HG02840 (cell line): Measurements from ENCODE around the gene CST3.
"Not testable (repeated sequence)": the region's sequence is repeated elsewhere in the genome, so short reads cannot be mapped to it uniquely, and the experiment has no call there.

Source experiments
- ATAC-seq: cut with Tn5 transposase; IDR thresholded peaks from one replicate; pipeline ENCODE4 v1.9.1; 2021; ENCODE audit warnings: mild to moderate bottlenecking, moderate library complexity, moderate number of reproducible peaks; ENCODE audit not compliant: unreplicated experiment, low FRiP score

The CST3 gene

DNA sequence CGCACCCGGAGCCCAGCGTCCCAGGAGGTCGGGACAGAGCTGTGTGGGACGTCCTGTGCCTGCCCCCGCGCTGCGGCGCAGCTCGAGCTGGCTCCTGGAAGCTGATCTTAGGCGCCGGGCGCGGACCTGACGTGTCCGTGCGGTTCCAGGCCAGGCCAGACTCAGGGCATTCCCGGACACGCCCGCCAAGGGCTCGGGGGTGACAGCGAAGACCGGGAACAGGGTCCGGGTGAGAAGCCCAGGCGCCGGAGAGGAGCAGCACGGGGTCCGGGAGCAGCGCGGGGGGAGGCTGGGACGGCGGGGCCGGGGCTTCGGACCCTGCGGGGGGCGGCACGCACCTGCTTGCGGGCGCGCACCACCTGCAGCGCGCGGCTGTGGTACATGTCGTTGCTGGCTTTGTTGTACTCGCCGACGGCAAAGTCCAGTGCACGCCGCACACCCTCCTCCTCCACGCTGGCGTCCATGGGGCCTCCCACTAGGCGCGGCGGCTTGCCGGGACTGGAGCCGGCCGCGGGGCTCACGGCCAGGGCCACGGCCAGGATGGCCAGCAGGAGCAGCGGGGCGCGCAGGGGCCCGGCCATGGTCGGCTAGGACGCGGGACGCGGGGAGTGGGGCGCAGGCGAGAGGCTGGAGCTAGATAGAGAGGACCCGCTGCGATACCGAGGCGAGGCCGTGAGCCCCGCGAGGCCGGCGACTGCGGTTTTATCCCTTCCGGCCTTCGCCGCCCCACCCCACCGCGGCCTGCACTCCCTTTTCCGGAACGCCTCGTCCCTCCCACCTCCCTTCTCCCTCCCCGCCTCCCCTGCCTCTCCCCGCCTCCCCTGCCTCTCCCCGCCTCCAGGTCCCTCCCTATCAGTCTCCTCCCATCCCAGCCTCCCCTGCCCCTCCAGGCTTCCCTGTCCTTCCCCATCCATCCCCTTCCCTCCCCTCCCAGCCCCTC, at the start of gene CST3:
CST3 (minus strand) TSS at position 674 of the 940 bp plus-strand sequence; CDS start at position 581, 93 bp downstream.
- ATAC-seq: no peak

GRCh38 chr20:23686046-23686750, 48.4 kb upstream of the CST3 start:
- ATAC-seq: no peak

DNA sequence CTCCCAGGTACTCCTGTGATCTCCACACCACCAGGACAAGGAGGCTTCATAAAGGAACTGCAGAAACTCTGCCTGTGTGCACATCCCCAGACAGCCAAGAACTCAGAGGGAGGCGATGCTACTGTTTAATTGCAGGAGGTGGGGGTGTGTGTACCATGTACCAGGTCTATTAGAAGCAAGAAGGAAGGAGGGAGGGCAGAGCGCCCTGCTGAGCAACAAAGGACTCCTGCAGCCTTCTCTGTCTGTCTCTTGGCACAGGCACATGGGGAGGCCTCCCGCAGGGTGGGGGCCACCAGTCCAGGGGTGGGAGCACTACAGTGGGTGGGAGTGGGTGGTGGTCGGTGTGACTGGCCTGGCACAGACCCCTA, 47.8 kb upstream of the CST3 start:
- ATAC-seq: not testable (repeated sequence)

DNA sequence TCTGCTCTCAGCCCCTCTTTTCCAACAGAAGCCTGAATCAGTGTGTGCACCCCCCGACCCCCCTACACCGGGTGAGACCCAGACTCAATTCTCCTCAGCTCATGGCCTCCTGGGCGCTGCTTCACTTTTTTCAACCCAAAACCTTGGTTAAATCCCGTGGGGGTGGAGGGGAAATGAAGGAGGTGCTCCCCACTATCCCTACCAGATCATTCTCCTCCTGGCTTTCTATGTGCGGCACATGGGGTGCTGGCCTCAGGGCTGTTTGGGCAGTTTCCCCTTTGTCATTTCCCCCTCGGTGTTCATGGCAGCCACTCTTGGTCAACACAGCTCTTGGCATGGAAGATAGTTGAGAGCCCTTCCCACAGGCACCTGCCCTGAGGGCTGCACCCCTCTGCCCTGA, 46.5 kb upstream of the CST3 start:
- ATAC-seq: no peak

DNA sequence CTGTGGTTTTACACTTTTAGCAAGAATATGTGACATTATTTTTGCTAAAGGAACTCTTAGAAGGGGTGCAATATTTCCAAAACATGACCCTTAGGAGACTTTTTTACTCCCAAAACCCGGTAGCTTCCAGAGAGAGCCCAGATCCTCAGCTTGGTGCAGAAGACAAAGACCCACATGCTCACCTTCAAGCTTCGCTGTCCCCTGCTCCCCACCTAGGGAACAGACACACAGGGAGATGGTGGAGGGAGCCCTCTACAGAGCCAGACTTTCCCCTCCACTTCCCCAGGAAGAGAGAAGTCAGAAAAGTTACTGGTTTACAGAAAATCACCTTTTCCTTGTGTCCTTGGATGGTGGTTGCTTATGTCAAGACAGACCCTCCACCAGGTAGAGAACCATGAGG, 46.1 kb upstream of the CST3 start:
- ATAC-seq: no peak

DNA sequence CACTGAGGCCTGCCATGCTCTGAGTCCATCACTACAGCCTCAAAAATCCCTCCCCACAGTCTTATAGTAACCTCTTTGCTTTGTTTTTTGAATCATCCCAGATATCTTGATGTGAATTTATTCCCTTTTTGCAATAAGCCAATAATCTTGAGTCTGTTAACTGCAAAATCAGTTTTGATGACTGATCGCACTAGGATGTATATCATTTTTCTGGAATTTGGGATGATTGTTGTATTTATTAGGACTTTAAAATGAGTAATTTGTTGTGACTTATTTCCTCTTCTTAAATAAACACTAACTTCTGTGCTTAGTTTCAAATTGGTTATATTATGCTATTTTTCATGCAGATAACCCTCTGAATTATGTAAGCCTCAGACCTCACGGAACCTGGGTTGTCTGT, 45.5 kb upstream of the CST3 start:
- no peak for ATAC-seq

- no peak for ATAC-seq
Measured at GRCh38 chr20:23680146-23680545, 42.4 kb upstream of the CST3 start.

- no peak for ATAC-seq
Measured at GRCh38 chr20:23679133-23680092, 41.7 kb upstream of the CST3 start.

DNA sequence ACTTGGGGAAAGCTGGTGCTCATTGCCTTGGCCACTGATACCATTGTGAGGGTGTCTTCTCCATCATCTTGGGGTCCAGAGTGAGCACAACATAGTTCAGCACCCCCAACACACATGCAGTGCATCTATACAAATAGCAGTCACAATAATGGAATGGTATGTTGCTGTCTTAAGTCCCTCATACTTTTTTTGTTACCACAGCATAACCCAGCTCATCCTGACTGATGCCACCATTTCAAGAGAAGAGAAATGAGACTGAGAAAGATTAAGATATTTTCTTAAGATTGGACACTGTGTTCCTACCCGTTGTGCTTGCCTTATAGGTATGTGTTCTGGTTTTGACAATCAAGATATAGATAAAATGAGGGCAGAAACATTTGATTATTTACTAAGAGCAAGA, 35.5 kb upstream of the CST3 start:
- ATAC-seq: no peak

DNA sequence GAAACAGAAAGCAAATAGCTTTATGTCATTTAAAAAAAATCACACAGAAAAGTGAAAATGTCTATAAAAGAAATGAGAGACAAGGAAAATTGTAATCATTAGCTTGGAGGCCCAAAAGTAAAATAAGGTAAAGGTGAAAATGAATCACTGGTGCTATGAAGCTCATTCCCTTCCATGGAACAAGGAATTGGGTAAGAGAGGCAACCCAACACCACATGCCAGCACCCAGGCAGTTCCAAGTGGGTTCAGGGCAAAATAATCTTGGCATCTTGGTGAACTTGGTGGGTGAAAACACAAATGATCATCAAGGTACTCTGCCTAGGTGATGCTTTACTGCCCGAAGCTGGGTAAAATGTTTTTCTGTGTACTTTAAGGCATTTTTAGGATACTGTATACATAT, 34.4 kb upstream of the CST3 start:
- no peak for ATAC-seq

DNA sequence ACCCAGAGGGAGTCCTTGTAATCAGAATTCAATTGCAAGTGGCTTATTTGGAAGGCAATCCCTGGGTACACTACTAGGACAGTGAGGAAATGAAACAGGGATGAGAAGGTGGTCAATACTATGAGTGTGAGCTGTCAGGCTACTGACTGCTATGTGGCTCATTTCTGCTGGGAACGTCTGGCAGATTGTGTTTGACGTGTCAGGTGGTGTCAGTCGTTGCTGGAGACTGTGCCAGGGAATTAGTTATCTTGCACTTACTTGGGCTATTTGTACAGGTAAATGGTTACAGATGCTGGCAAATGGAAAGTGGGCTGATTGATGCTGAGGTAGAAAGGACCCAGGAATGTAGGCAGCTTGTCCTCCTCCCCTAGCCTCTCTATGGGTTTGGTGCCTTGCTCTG, 33.7 kb upstream of the CST3 start:
- no peak for ATAC-seq

DNA sequence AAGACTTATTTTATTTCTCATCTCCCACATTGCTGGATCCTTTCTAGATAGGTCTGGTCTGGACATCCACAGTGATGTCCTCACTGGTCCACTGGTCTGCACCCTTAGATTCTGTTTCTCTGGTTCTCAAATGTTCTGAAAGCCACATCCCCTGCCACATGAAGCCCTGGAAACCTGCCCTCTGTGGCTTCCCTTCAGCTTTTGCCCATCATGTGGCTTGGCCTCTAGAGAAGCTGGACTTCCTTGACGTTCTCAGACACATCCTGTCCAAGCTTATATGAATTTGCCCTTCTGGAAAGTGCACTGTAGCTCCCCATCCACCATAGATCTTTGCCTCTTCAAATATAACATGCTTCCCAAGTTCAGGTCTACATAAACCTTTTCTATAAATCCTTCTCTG, 32.6 kb upstream of the CST3 start:
- no peak for ATAC-seq

DNA sequence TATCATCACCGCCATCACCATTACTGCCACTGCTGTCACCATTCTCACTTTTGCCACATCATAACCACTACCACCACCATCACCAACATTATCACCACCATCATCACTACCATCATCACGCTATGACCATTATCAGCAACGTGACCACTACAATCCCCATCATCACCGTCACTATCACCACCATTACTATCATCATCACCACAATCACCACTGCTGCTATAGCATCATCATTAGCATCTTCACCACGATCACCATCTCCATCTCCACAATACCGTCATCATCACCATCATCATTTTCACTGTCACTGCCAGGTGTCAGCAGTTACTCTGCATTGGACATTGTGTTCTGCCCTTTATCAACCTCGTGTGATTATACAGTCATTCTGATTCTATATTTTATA, 32.1 kb upstream of the CST3 start:
- ATAC-seq: no peak

DNA sequence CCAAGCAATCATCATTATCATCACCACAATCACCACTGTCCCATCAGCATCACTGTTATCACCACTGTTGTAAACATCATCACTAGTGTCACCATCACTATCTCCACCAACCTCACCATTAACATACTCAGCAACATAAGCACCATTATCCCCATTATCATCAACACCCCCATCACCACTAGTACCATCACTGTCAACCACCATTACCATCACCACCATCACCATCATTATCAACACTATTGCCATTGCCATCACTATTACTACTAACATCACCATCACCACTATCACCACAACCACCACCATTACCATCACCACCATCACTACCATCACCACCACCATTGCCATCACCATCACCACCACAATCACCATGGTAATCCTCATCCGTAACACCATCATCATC, 31.6 kb upstream of the CST3 start:
- no peak for ATAC-seq

GRCh38 chr20:23668477-23668951, 30.8 kb upstream of the CST3 start:
- ATAC-seq: no peak

DNA sequence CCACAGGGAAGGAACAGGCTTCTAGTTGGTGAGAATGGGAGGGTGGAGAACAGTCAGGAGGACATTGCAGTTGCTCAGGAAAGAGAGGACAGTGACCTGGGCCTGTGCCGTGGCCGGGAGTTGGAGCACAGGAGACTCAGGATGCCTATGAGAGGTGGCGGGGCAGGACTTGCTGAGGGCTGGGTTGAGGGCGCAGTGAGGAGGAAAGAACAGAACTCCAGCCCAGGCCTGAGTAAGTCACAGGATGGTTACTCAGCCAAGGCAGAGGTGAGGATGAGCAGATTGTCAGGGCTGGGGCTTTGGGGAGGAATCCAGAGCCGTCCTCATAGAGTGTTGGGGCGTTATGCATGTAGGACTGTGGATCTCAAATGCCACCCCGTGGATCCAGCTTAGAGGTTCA, 29.9 kb upstream of the CST3 start:
- no peak for ATAC-seq

- ATAC-seq: no peak
Measured at GRCh38 chr20:23666698-23667097, 28.9 kb upstream of the CST3 start.

GRCh38 chr20:23666189-23666588, 28.4 kb upstream of the CST3 start:
- ATAC-seq: no peak

- ATAC-seq: no peak
Measured at GRCh38 chr20:23664954-23665353, 27.2 kb upstream of the CST3 start.

- ATAC-seq: not testable (repeated sequence)
Measured at GRCh38 chr20:23664046-23664445, 26.3 kb upstream of the CST3 start.

DNA sequence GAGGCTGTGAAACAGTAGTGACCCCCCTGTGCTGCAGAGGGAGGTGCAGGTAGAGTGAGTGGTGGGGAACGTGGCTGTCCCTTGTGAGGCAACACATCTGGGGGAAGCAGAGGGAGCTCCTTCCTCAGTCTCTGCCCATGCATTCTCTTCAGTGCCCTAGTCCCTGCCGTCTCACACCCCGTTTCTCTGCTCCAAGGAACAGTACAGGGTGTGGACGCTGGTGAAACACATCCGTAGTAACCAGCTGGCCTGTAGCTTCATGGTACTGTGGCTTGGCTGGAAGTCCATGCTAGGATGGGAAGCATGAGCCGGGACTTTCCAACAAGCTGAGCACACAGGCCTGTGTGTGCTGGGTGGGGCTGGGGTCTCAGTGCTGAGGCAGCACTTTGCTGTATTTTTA, 25.4 kb upstream of the CST3 start:
- no peak for ATAC-seq
